ENCODE measurements around the gene PLEKHG2. TPM values are rescaled to one million over a fixed set of nuclear protein-coding genes. Genes with fewer than 3 reads are reported as not detected.

The PLEKHG2 gene
- total RNA-seq, 3 donors from 2014 or later (not counting 1 experiment from before 2014, with no cell fraction given), result 70.2 to 129 (median 80.7) TPM

DNA sequence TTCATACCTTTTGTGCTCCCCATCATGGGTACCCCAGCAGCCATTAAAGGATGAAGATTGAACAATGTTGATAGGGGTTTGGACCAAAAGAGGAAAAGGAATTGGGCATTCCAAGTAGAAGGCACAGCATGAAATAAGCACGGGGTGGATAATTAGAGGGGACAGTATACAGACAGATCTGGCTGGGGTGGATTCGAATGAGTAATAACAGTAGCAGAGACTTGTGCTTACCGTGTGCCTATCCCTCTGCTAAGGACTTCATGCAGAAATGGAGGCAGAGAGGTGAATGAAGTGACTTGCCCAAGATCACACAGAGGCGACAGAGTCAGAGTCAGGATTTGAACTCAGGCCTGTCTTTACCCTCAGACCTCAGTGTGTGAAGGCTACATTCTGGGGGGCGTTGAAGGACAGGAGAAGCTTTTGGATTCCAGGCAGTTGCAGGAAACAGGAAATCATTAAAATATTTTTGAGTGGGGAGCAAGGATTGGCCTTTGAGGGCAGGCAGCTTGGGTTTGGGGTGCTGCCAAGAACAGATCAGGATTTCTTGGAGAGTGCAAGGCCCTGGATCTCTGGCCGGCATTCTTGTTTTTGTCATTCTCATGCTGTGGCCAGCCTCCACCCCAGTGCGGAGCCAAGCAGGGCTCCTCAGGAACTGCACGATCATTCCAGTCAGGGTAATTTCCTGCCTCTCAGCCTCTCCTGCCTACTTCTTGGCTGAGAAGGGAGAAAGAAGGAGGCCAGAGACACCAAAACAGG is 40.2 kb upstream of the PLEKHG2 start:
- Histone ChIP-seq H3K9me3 (ENCODE audit: control insufficient read depth, insufficient read depth, low read length) (no peaks in the 10 kb centered on the region), H3K27ac (ENCODE audit: low read length) (no peak overlapping the region), H3K27me3 (ENCODE audit: control insufficient read depth, insufficient read depth, low read length) (no peaks in the 10 kb centered on the region), H3K4me1 (ENCODE audit: control insufficient read depth, insufficient read depth, low read length) (no peaks in the 10 kb centered on the region), H3K36me3 (ENCODE audit: control insufficient read depth, insufficient read depth, low read length) (peaks cover 52% of the 10 kb centered on the region), H3K4me3 (ENCODE audit: low read length) (no peak overlapping the region)
- H3K27me3 Mint-ChIP-seq (ENCODE audit: low read depth in 2 of 2), result no peaks in the 10 kb centered on the region
- ATAC-seq, result no peak
- H3K4me3 Mint-ChIP-seq, result no peak overlapping the region
- intact Hi-C loops (cut with micrococcal nuclease), result no loop called here
- 82% methylated on average over 8 of the region's 8 CpGs for WGBS (ENCODE audit: insufficient coverage)
- H3K36me3 Mint-ChIP-seq, result no peaks in the 10 kb centered on the region
- peak overlapping the region in 1 of 2 donors; percentile 8 for H3K27ac Mint-ChIP-seq
- no peaks in the 10 kb centered on the region for H3K9me3 Mint-ChIP-seq
- H3K4me1 Mint-ChIP-seq, result peaks cover 0 to 5% of the 10 kb centered on the region in 2 donors
- no peak for TF ChIP-seq CTCF (IDR thresholded peaks at IDR 0.05)
- DNase-seq, result no peak

- Mint-ChIP-seq H3K36me3 (no peaks in the 10 kb centered on the region), H3K27ac (no peak overlapping the region), H3K9me3 (no peaks in the 10 kb centered on the region), H3K4me3 (no peak overlapping the region), H3K27me3 (ENCODE audit: low read depth in 2 of 2) (no peaks in the 10 kb centered on the region), H3K4me1 (peaks cover 0 to 5% of the 10 kb centered on the region in 2 donors)
- H3K36me3 ChIP-seq (ENCODE audit: control insufficient read depth, insufficient read depth, low read length), result peaks cover 60% of the 10 kb centered on the region
- ATAC-seq (no peak), DNase-seq (no peak)
- no peak for TF ChIP-seq CTCF (IDR thresholded peaks at IDR 0.05)
- H3K9me3 ChIP-seq (ENCODE audit: control insufficient read depth, insufficient read depth, low read length), result no peaks in the 10 kb centered on the region
- H3K27ac ChIP-seq (ENCODE audit: low read length), result no peak overlapping the region
- H3K27me3 ChIP-seq (ENCODE audit: control insufficient read depth, insufficient read depth, low read length), result no peaks in the 10 kb centered on the region
- no peaks in the 10 kb centered on the region for H3K4me1 ChIP-seq (ENCODE audit: control insufficient read depth, insufficient read depth, low read length)
- 98% methylated on average over 2 of the region's 2 CpGs for WGBS (ENCODE audit: insufficient coverage)
- intact Hi-C loops (cut with micrococcal nuclease), result no loop called here
- H3K4me3 ChIP-seq (ENCODE audit: low read length), result no peak overlapping the region
Measured at GRCh38 chr19:39372941-39373340, 39.5 kb upstream of the PLEKHG2 start.

GRCh38 chr19:39375929-39376328 is 36.5 kb upstream of the PLEKHG2 start:
- Histone ChIP-seq H3K27me3 (ENCODE audit: control insufficient read depth, insufficient read depth, low read length) (no peaks in the 10 kb centered on the region), H3K4me1 (ENCODE audit: control insufficient read depth, insufficient read depth, low read length) (no peaks in the 10 kb centered on the region), H3K36me3 (ENCODE audit: control insufficient read depth, insufficient read depth, low read length) (peaks cover 68% of the 10 kb centered on the region), H3K4me3 (ENCODE audit: low read length) (no peak overlapping the region), H3K27ac (ENCODE audit: low read length) (no peak overlapping the region), H3K9me3 (ENCODE audit: control insufficient read depth, insufficient read depth, low read length) (no peaks in the 10 kb centered on the region)
- intact Hi-C loops (cut with micrococcal nuclease), result no loop called here
- H3K36me3 Mint-ChIP-seq, result peaks cover 9% of the 10 kb centered on the region
- no peak for TF ChIP-seq CTCF (IDR thresholded peaks at IDR 0.05)
- DNase-seq, result no peak
- no peak overlapping the region for H3K4me3 Mint-ChIP-seq
- peaks cover 0 to under 1% of the 10 kb centered on the region in 2 donors for H3K4me1 Mint-ChIP-seq
- ATAC-seq, result no peak
- no peaks in the 10 kb centered on the region for H3K27me3 Mint-ChIP-seq (ENCODE audit: low read depth in 2 of 2)
- no peak overlapping the region for H3K27ac Mint-ChIP-seq
- H3K9me3 Mint-ChIP-seq, result no peaks in the 10 kb centered on the region

Data from natural killer cell (primary cell).